Measurements from ENCODE around the gene SIX5. TPM values are rescaled to one million over a fixed set of nuclear protein-coding genes. Genes with fewer than 3 reads are reported as not detected.
A peak's percentile ranks its signal among the peaks of the same experiment; 100 is the strongest.

The SIX5 gene
- total RNA-seq, 1 experiment from 2014 or later: 38.7 TPM

DNA sequence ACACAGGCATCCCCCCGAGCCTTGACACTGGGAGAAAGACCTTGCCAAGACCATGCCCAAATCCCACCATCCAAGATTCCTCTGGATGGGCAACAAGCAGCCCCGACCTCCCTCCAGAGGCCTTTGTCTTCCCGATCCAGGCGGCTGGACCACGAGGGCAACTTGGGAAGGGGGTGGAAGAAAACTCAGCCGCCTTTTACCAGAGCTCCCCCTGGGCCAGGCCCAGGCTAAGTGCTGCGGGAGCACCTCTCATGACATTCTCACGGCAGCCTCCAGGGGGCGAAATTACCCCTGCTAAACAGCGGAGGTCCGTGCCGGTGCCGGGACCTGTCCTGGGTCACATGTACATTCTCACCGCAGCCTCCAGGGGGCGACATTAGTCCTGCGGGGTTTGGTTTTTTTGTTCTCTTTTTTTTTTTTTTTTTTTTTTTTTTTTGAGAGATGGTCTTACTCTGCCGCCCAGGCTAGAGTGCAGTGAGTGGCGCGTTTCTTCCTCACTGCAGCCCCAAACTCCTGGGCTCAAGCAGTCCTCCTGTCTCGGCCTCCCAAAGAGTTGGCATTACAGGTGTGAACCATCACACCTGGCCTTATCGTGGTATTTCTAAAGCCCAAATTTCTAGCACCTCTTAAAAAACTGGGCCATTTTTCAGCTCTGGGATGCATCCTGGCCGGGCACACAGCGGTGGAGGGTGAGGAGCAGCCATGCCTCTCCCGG lies 48.1 kb upstream of the SIX5 start:
- intact Hi-C loops (cut with micrococcal nuclease; ENCODE audit: unreplicated experiment): no loop called here
- in situ Hi-C loops (cut with HindIII; ENCODE audit: low pct_unique_long_range_greater_than_20kb, low sequenced_read_pairs): no loop called here
- Histone ChIP-seq H3K27me3 (ENCODE audit: control insufficient read depth, insufficient read depth, low read length) (no peaks in the 10 kb centered on the region), H3K4me1 (ENCODE audit: control insufficient read depth, insufficient read depth, low read length) (no peaks in the 10 kb centered on the region), H3K27ac (ENCODE audit: low read length) (no peak overlapping the region), H3K4me3 (ENCODE audit: low read depth in 2 of 2, low read length in 2 of 2) (no peak overlapping the region), H3K36me3 (ENCODE audit: control insufficient read depth, insufficient read depth, low read length) (no peaks in the 10 kb centered on the region), H3K9me3 (ENCODE audit: control insufficient read depth, insufficient read depth, low read depth, low read length) (no peaks in the 10 kb centered on the region)
- TF ChIP-seq TCF7L2 (IDR thresholded peaks at IDR 0.05; ENCODE audit: low read depth, low read length) (no peak), POLR2AphosphoS5 (IDR thresholded peaks at IDR 0.05; ENCODE audit: low read depth, low read length) (peak; percentile 39; the same call in 1 of the 2 replicates), SIN3A (IDR thresholded peaks at IDR 0.05; ENCODE audit: borderline replicate concordance, insufficient read depth, low read depth, low read length) (no peak)
- TF ChIP-seq, protein P1, sequence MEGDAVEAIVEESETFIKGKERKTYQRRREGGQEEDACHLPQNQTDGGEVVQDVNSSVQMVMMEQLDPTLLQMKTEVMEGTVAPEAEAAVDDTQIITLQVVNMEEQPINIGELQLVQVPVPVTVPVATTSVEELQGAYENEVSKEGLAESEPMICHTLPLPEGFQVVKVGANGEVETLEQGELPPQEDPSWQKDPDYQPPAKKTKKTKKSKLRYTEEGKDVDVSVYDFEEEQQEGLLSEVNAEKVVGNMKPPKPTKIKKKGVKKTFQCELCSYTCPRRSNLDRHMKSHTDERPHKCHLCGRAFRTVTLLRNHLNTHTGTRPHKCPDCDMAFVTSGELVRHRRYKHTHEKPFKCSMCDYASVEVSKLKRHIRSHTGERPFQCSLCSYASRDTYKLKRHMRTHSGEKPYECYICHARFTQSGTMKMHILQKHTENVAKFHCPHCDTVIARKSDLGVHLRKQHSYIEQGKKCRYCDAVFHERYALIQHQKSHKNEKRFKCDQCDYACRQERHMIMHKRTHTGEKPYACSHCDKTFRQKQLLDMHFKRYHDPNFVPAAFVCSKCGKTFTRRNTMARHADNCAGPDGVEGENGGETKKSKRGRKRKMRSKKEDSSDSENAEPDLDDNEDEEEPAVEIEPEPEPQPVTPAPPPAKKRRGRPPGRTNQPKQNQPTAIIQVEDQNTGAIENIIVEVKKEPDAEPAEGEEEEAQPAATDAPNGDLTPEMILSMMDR (IDR thresholded peaks at IDR 0.05): peak; percentile 98
- TF ChIP-seq, protein P2, sequence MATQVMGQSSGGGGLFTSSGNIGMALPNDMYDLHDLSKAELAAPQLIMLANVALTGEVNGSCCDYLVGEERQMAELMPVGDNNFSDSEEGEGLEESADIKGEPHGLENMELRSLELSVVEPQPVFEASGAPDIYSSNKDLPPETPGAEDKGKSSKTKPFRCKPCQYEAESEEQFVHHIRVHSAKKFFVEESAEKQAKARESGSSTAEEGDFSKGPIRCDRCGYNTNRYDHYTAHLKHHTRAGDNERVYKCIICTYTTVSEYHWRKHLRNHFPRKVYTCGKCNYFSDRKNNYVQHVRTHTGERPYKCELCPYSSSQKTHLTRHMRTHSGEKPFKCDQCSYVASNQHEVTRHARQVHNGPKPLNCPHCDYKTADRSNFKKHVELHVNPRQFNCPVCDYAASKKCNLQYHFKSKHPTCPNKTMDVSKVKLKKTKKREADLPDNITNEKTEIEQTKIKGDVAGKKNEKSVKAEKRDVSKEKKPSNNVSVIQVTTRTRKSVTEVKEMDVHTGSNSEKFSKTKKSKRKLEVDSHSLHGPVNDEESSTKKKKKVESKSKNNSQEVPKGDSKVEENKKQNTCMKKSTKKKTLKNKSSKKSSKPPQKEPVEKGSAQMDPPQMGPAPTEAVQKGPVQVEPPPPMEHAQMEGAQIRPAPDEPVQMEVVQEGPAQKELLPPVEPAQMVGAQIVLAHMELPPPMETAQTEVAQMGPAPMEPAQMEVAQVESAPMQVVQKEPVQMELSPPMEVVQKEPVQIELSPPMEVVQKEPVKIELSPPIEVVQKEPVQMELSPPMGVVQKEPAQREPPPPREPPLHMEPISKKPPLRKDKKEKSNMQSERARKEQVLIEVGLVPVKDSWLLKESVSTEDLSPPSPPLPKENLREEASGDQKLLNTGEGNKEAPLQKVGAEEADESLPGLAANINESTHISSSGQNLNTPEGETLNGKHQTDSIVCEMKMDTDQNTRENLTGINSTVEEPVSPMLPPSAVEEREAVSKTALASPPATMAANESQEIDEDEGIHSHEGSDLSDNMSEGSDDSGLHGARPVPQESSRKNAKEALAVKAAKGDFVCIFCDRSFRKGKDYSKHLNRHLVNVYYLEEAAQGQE (IDR thresholded peaks at IDR 0.05; ENCODE audit: insufficient read depth in 1 of 2, low read depth in 2 of 2, low read length in 1 of 2): no peak
- ChIA-PET POLR2A (interaction anchor here (0.5 kb wide), 2 partner anchors 43 to 1081 kb away, joined by 3 to 6 read pairs; no protein-coding TSS in a partner anchor), CTCF (interaction anchor here (0.6 to 1.5 kb wide), 12 partner anchors 9 to 577 kb away, joined by 3 to 7 read pairs (median 4); partner anchors contain the start of genes QPCTL and SNRPD2)
- ATAC-seq (peak; percentile 90), DNase-seq (ENCODE audit: low read depth, low spot score) (peak; percentile 67)
- BruUV-seq (replicated peaks): no TSS peak

DNA sequence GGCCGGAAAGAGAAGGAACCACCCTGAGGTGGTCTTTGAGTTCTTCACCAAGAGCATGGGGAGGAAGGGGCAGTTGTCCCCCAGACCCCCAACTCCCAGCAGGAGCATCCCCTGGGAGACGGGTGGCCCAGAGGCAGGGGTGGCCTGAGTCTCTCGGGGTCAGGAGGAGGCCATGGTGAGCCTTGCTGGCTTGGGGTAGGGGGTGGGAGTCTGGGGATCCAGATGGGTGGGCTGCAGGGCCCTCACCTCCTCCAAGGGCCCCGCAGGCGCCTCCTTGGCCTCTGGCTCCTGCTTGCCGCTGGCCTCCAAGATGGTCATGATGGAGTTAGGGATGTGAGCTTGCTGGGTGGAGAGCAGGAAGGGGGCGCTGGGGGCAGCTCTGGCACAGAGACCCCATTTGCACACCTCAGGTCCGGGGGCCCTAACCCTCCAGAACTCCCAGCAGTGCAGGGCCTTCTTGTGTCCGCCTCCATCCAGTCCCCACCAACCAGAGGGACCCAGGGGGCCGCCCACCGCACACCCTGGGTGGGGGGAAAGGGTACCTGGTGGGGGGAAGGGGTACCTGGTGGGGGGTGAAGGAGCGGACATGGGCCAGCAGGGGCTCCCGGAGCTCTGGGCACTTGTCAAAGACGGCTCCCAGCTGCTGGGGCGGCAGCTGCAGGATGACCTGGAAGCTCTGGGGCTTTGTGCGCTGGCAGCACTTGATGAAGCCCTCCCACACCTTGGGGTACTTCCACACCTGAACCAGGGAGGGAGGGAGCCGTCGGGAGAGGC lies 47.4 kb upstream of the SIX5 start:
- 0 out of 2 replicates have a peak, but pooled peaks have one; percentile 2 for ATAC-seq
- Histone ChIP-seq H3K27me3 (ENCODE audit: control insufficient read depth, insufficient read depth, low read length) (no peaks in the 10 kb centered on the region), H3K36me3 (ENCODE audit: control insufficient read depth, insufficient read depth, low read length) (no peaks in the 10 kb centered on the region), H3K4me3 (ENCODE audit: low read depth in 2 of 2, low read length in 2 of 2) (no peak overlapping the region), H3K9me3 (ENCODE audit: control insufficient read depth, insufficient read depth, low read depth, low read length) (no peaks in the 10 kb centered on the region), H3K27ac (ENCODE audit: low read length) (no peak overlapping the region), H3K4me1 (ENCODE audit: control insufficient read depth, insufficient read depth, low read length) (no peaks in the 10 kb centered on the region)
- no TSS peak for BruUV-seq (replicated peaks)
- TF ChIP-seq, protein P1 (IDR thresholded peaks at IDR 0.05): no peak
- TF ChIP-seq POLR2AphosphoS5 (IDR thresholded peaks at IDR 0.05; ENCODE audit: low read depth, low read length) (no peak), TCF7L2 (IDR thresholded peaks at IDR 0.05; ENCODE audit: low read depth, low read length) (no peak), SIN3A (IDR thresholded peaks at IDR 0.05; ENCODE audit: borderline replicate concordance, insufficient read depth, low read depth, low read length) (no peak)
- TF ChIP-seq, protein P2 (IDR thresholded peaks at IDR 0.05; ENCODE audit: insufficient read depth in 1 of 2, low read depth in 2 of 2, low read length in 1 of 2): no peak
- ChIA-PET POLR2A (interaction anchor here (0.5 kb wide), 1 partner anchor 42 kb away, joined by 6 read pairs; no protein-coding TSS in a partner anchor), CTCF (interaction anchor here (0.6 to 1.5 kb wide), 12 partner anchors 8 to 578 kb away, joined by 3 to 7 read pairs (median 4); partner anchors contain the start of genes QPCTL and SNRPD2)
- in situ Hi-C loops (cut with HindIII; ENCODE audit: low pct_unique_long_range_greater_than_20kb, low sequenced_read_pairs) (no loop called here), intact Hi-C loops (cut with micrococcal nuclease; ENCODE audit: unreplicated experiment) (no loop called here)
- DNase-seq (ENCODE audit: low read depth, low spot score): no peak
